ENCODE results near the gene ANO6.
"Not testable (repeated sequence)": the region's sequence is repeated elsewhere in the genome, so short reads cannot be mapped to it uniquely, and the experiment has no call there.

ANO6 gene

DNA sequence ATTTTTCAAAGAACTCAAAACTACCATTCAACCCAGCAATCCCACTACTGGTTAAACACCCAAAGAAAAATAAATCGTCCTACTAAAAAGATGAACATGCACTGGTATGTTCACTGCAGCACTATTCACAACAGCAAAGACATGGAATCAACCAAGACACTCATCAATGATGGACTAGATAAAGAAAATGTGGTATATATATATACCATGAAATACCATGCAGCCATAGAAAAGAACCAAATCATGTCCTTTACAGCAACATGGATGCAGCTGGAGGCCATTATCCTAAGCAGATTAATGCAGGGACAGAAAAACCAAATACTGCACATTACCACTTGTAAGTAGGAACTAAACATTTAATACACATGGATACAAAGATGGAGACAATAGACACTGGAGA is 3.8 kb upstream of the ANO6 start:
- DNase-seq = no peak

DNA sequence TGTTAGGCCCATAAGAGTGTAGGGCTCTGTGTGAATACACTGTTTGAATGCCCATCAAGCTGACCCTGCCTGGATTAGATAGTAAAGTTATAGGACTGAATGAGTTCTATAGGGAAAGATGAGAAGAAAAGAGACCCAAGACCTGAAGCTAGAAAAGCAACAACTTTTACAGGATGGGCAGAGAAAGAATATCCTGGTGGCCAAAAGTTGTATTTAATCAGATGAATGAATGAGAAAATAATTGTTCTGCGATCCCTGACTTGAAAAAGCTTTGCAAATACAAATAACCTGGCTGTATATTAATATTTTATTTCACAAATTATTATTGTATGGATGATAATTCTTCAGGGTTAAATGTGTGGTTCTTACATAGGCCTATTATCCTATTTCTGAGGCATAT is 2.8 kb upstream of the ANO6 start:
- peak in 1 of 2 experiments; percentile 40 for DNase-seq

DNA sequence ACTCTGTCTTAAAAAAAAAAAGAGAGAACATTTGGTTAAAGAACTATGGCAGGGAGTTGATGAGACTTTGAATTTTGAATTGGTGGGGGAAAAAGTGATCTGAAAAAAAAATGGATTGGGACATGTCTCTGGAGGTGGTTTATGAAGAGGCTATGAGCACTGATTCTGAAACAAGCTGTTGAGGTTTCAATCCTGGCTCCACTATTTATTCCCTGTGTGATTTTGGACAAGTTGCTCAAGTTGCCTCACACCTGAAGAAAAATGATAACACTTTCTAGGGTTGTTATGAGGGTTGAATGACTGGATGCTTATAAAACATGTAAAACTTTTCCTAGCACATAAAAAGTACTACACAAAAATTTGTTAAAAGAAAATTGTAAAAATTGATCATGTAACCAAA is 1.8 kb upstream of the ANO6 start:
- no peak for DNase-seq

DNA sequence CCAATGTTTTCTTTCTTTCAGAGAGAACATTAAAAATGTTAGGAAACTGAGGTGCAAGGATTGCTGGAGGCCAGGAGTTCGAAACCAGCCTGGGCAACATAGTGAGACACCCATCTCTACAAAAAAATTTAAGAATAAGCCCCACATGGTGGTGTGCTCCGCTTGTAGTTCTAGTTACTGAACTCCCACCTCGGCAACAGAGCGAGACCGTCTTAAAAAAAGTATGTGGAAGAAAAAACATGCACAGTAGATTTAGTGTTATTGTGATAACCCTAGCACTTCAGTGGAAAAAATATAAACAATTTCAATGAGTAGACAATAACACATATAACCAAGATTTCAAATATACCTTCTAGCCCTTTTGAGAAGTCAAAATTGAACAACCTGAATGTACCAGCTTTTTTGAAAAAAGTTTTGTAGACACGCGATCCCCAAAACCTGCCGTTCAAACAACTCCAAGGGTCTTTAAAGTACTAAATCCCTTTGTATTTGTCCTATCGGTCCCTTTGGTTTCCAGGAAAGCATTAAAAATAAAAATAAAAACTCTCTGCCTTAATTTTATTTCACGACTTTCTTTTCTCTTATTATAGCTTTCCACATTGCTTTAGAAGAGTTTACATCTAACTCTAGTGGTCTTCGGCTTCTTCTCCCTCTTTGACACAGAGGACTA is 1.0 kb upstream of the ANO6 start:
- peak; percentile 42 to 54 for DNase-seq

DNA sequence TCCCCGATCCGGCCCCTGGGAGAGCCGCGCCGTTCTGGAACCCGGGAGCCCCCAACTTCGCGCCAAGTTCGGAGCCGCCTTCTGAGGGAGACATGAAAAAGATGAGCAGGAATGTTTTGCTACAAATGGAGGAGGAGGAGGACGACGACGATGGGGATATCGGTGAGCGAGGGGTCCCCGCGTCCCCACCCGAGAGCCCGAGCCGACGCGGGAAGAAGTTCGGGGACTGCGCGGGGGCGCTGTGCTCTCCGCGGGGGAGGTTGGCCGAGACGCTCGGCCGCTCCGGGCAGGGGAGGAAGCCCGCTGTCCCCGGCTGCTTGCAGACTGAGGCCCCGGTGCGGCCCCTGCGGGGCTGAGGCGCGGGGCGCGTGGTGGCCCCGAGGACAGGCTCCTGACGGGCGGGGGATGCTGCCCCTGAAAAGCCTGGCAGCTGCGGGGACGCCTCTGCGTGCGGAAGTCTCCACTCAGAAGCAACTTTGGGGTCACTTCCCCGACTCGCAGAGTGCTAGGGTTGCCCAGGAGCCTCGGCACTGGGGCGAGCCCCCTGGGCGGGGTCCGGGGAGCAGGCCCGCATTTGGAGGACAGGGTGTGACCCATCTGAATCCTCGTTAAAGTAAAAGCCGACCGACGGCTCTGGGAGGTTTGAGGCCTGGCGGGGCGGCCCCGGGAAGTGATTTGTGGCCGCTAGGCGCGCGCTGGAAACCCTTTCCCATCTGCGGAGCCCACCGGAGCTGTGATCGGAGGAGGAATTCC is 511 bp downstream of the ANO6 start:
- peak; percentile 42 to 58 for DNase-seq

DNA sequence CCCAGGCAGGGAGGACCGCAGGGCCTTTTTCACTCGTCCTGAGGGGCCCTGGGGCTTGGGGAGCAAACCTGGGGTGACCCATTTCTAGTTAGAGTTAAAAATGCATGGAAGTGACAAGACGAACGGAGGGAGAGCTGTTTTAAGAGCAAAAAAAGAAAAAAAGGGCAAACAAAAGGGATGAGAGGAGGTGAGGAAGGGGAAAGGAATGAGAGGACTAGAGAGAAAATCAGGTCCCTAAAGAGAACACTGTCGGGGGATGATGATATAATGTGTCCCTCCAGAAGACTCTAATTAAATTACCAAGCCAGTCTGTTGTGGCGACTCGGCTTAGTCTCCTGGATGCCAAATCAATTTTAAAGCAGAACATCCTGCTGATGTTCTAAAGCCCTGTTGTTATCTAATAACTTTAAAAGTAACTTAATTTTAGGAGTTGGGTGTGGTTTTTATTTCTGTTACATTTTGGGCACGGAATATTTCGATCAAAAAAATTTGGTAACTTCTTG is 1.1 kb downstream of the ANO6 start:
- DNase-seq = no peak

DNA sequence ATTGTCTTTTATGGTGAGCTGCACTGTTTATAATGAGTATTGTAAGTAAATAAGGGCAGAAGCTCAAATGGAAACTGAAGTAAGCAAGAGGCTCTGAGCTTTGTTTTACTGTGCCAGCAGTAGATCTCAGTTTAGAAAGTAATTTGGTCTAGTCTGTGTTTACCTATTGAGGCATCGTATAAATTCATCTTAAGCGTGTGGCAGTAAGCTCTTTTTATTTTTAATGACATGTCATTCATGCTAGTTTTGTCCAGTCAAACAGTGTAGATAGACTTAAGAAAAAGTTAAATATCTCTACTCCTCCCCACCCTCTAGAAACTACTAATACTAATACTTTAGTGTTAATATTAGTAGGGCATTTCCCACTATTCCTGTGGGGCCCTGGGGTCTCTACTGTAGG is 2.0 kb downstream of the ANO6 start:
- DNase-seq = no peak

DNA sequence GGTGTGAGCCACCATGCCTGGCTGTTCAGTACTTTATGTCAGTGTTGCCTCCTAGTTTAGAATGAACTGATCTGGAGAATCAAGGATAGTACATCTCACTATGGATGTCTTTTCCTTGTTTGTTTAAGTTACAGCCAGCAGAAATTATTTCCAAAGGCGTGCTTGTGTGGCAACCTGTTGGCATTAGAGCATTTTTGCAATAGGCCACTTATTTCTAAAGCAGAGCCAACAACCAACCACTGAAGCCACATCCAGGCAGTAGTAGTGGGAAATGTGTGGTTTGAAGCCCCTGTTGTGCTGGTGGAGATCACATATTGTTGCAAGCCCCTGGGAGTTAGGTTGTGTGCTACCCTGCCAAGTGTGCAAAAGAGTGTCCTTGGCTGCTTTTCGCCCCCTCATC is 3.7 kb downstream of the ANO6 start:
- DNase-seq = no peak

DNA sequence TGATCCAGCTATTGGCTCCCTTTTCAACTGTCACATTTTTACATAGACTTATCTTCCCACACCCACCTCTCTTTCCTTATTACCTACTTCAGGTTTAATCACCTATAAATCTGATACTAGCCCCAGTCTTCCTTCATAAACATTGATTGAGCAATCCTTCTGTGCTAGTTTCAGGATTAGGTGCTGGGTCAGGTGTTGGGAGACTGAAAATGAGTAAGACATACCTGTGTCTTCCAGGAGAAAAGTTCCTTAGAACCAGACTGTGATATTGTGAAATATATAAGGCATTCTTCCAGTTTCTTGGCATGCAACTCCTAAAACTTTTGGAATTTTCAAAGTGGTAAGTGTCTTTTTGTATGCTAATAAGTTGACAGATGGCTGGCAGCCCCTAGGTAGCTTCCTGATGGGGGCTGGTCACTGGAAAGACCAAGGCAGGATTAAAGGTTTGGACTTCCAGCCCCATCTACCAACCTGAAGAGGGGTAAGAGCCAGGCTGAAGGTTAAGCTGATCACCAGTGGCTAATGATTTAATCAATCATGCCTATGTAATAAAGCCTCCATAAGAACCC is 4.6 kb downstream of the ANO6 start:
- no peak for DNase-seq

DNA sequence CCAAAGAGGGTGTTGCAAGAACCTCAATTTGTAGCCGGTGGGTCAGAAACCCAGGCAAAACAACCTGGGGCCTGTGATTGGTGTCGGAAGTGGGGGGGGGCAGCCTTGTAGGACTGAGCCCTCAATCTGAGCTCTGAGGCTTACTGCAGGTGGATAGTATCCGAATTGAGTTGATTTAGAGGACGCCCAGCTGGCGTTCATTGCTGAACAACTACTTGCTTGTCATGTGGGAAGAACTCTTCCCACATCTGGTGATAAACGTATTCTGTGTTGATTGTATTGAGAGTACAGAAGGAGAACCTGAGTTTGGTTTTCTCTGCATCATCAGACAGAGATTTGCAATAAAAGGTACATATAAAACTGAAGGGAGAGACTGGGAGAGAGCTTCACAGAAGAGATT is 5.1 kb downstream of the ANO6 start:
- no peak for DNase-seq

DNA sequence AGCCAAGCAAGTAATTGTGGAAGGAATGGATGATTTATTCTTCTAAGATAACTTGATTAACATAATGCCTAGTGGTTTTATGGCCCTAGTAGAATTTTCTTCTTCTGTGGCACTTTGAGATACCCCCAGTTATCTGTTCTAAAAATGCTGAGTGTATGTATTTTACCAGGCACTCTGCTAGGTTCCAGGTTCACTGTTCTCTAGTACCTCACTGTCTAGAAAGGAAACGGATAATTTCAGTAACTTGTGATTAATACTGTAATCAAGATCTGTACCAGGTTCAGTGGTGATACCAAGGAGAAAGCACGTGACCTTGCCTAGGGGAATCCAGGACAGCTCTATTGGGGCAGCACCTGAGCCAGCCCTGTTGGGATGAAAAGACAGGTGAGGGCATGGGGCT is 8.0 kb downstream of the ANO6 start:
- DNase-seq = no peak

DNA sequence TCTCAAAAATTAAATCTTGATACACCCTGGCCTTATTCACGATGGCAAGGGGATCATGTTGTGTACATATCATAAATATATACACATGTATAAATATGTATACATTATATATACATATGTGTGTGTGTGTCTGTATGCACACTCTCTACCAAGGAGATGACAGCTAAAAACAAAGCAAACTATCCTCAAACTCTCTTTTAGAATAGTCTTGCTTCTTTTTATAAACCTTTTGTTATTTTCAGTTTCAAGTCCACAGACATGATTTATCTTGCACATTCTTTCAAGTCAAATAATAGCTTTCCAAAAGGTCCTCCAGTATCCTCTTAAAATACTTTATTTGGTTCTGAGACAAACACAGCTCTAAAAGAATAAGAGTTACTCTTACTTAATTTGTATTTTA is 8.4 kb downstream of the ANO6 start:
- no peak for DNase-seq

DNA sequence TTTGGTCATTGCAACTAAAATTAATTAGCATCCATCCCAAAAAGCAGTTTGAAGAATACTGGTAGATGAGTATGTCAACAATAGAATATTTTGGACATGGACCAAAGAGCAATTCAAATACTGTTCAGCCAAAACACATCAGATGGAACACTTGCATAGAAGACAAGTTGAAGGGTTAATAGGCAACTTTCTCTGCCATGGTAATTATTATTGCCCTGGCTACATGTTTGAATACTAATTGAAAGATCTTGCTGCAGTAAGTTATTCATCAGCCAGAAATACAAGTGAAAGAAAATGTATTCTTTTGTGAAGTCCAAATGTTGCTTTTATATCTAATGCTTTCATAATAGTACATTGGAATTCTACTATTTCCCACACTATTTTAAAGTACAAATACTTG is 10.1 kb downstream of the ANO6 start:
- no peak for DNase-seq

DNA sequence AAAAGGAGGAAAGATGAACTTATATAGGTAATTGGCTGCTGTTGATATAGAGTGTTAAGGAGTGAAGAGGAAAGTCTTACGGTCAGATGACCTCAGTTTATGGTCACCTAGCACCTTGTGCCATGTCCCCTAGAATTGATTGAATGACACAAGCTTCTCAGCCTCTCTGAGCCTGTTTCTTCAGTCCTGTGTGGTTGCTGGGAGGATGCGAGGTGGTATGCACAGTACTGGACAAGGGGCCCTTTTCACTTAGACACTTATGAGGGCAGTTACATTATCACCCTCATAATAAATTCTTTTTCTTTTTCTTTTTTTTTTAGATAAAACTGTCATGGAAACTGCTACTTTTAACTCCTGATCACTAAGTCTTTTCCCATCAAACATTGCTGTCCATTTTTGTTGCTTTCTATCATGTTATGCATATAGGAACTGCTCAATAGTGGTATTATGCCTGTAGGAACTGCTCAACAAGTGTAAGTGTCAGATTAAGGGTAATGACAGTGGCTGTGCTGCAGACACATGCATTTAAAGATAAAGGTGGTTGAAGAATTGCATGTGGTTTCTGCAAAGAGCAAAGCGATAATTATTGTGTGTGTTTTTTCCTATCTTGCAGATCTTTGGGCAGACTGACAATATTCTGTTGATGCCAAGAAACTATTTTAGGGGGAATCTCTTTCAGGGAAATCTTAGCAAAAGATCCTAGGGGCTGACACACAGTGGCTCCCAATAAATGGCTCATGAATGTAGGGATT is 11.6 kb downstream of the ANO6 start:
- no peak for DNase-seq

DNA sequence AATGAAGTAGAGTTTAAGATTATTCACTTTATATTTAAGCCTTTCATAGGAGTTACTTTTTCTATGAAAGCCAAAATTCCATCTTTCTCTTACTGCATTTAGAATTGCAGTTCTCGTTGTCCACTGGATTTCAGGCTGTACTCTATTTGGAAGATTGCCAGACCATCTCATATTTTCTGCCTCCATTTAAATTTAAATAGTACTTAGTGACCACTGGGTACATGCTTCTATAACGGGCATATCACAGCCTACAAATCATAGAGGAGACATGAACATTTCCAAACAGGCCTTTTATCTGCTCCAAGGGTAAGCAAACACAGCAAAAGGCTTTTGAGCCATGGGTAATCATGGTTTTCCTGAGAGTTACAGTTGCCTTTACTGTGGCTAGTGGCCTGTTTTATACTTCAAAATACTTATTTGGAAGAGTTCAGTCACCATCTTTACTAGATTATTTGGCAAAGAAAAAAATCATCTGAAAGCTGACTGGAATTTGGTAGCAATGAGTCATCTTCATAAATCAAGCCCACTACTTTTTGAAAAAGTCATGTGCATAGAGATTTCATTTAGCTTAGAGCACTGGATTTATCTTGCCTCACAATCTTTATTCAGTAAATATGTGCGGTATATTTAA is 15.7 kb downstream of the ANO6 start:
- DNase-seq = no peak

DNA sequence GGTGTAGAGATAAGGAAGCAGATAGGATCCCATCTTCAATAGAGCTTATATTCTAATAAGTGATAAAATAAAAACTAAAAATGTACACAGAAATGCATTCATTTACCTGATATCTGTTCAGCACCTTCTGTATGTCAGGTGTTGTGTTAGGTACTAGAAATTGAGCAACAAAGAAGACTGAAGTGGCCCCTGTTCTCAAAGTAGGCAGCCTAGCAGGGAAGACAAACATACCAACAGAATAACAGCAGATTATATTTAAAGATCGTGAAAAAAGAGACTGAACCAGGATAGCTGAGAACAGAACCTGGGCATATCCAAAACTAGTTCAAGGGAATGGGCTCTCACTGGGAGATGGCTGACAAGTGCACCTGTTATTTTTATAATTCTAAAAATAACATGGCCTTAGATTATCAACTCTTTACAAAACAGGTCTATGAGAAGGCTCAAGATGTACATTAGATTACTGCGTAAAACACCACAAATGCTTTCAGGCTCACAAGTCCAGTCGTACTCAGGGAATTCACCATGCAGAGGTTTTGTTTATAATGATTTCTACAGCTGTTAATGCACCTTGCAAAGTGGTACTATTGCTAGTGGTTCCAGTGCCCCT is 16.4 kb downstream of the ANO6 start:
- DNase-seq = no peak

DNA sequence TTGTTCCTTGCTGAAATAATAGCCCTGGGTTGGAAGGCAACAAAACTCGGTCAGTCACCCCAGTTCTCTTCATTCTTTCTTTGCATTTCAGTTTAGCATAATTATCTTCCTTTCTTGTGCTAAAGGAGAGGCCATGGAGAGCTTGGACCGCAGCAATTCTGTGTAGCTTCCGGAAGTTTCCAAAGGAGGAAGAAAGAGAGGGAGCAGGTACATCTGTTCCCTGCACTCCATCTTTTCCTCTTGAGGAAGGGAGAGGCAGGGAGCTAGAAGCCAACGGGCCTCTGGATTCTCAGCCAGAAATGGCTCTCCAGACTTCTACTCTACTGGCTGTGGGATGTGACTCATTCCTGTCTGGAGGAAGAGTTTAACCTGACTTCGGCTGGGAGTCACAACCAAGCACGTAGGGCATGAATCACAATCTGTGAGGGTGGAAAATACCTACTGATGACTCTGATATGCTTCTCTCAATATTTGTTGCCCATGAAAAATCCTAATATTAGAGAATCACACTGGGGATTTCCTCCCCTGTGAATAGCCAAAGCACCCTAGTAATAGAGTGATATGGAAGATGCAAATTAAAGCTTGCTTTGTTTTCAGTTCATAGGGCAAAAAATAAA is 17.0 kb downstream of the ANO6 start:
- peak; percentile 9 to 31 for DNase-seq

DNA sequence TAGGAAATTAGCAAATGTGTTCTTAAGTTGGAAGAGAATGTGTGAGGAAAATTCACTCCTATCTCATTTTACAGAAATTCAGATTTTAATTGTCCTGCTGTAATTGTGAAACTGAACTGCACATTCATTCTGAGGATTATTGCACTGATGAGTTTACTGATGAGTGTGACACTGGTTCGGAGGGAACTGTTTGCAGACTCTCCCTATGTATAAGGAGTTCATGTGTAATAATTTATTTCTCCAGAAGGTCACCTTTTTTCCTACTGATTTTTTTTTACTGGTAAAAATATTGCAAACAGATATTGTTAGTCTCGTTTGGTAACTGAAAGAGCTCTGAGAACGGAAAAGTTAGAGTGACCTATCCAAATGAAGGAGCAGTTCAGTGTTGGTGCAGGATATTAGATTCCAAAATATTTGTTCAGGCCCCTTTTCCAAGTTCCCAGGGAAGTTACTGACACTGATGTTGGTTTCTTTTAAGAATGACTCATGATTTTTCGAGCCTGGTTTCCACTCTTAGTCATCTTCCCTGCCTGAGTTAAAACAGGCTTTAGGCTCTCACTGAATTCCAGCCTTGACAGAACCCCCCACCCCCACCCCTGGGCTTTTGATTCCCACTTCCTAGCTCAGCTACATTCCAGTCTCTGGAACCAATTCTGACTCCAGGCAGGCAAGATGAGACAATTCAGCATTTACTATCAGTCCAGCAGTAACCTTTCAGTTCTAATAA is 18.4 kb downstream of the ANO6 start:
- peak; percentile 44 to 55 for DNase-seq

DNA sequence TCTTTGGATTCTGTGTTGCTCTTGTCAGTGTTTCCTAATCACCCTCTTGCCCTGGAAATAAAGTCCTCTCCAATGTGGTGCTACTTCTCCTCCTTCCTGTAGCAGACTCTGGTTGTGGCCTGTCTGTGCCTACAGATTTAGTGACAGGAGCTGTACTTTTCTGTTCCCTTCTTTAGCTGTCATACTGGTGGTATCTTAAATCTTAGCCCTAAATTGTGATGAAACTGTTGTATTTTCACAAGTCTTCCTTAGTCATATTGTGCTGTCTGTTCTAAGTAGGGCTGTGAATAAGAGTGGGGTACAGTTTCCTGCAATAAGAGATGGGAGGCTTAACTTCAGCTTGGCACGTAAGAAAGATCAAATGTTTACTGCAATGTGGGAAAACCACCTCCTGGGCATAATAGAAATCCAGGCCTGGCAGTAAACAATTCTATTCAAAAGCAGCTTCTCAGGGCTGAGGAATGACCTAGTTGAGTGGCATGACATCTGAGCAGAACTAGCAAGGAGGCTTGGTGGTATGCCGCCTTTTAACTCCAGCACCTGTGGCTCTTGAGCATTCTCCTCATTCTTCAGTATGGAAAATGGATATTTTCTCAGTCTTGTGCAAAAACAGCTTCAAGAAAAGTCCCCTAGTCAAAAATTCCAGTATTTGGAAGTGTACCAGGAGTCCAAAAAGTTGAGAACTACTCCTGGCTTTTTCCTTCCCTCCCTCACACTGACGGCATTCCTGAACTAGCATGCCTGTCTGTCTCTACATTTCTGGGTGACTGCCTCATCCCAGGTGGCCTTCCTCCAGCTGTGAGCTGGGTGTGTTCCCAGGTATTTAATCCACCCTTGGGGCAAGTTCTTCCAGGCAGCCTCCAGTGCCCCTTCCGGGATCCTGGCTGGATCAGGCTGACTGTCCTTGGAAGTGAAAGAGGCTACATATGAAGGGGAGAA is 19.5 kb downstream of the ANO6 start:
- DNase-seq = peak; percentile 13 to 20

DNA sequence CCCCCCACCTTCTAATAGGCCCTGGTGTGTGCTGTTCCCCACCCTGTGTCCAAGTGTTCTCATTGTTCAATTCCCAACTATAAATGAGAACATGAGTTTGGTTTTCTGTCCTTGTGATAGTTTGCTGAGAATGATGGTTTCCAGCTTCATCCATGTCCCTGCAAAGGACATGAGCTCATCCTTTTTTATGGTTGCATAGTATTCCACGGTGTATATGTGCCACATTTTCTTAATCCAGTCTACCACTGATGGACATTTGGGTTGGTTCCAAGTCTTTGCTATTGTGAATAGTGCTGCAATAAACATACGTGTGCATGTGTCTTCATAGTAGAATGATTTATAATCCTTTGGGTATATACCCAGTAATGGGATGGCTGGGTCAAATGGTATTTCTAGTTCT is 20.5 kb downstream of the ANO6 start:
- DNase-seq = not testable (repeated sequence)

All from Kasumi-1 (cell line).